ENCODE data around the gene MAP3K21. TPM values are rescaled to one million over a fixed set of nuclear protein-coding genes. Genes with fewer than 3 reads are reported as not detected.

The MAP3K21 gene
- total RNA-seq, 4 donors from 2014 or later = 0.19 to 1.9 (median 1.1) TPM

DNA sequence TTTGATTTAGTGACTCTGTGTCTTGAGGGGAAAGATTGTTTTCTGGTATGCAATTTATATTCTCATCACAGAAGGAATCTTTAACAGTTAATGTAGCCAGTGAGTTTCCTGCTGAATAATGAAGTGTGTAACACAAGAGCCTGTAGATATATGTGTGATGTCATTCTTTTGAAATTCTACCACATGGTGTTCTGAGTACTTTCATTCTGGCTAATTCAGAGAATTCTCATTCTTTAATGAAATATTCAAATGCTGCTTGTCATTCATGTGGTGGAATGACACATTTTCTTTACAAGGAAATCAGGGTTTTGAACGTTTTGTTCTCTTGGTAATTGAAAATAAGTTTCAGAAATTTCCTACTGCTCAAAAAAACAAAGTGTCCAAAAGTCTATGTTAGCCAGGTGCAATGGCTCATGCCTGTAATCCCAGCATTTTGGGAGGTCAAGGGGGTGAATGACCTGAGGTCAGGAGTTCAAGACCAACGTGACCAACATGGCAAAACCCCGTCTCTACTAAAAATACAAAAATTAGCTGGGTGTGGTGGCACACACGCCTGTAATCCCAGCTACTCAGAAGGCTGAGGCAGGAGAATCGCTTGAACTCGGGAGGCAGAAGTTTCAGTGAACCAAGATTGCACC lies 79.6 kb downstream of the MAP3K21 start:
- TF ChIP-seq, protein P1, sequence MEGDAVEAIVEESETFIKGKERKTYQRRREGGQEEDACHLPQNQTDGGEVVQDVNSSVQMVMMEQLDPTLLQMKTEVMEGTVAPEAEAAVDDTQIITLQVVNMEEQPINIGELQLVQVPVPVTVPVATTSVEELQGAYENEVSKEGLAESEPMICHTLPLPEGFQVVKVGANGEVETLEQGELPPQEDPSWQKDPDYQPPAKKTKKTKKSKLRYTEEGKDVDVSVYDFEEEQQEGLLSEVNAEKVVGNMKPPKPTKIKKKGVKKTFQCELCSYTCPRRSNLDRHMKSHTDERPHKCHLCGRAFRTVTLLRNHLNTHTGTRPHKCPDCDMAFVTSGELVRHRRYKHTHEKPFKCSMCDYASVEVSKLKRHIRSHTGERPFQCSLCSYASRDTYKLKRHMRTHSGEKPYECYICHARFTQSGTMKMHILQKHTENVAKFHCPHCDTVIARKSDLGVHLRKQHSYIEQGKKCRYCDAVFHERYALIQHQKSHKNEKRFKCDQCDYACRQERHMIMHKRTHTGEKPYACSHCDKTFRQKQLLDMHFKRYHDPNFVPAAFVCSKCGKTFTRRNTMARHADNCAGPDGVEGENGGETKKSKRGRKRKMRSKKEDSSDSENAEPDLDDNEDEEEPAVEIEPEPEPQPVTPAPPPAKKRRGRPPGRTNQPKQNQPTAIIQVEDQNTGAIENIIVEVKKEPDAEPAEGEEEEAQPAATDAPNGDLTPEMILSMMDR (IDR thresholded peaks at IDR 0.05; ENCODE audit: low read depth) = no peak

DNA sequence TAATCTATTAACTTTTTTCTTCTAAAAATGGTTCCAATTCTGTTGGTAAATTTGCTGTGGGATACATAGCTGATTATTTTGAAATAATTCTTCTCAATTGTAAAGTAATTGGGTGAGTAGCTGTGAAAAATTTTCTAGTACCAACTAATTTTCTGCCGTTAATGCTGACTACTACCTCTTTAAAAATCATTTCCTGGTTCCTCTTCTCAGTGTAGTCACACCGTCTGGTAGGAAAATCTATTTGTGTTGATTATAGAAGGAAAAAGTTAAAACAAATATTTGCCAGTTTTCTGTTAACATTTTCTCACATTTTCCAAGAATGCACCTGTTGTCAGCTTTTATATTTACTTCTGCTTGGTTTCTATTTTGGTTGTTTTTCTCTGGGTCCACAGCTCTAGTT lies 82.0 kb downstream of the MAP3K21 start:
- TF ChIP-seq, protein P1 (IDR thresholded peaks at IDR 0.05; ENCODE audit: low read depth) = no peak

DNA sequence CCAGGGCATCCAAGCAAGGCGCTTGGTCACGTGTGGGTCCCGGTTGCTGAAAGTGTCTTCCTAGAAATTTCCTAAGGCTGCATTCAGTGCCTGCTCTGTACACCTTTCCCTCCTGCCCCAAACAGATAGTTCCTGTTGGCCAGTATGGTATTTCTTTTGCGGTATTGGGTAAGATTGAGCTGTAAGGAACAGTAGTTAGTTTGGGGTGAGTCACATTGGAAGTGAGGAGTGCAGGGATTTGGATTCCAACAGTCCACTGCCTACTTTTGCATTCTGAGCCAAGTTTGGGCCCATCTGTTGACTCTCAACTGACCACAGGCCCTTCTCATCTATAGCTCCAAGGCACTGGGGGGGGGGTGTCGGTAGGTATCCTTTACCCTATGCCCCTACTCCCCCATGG lies 83.4 kb downstream of the MAP3K21 start:
- TF ChIP-seq, protein P1 (IDR thresholded peaks at IDR 0.05; ENCODE audit: low read depth) = no peak

DNA sequence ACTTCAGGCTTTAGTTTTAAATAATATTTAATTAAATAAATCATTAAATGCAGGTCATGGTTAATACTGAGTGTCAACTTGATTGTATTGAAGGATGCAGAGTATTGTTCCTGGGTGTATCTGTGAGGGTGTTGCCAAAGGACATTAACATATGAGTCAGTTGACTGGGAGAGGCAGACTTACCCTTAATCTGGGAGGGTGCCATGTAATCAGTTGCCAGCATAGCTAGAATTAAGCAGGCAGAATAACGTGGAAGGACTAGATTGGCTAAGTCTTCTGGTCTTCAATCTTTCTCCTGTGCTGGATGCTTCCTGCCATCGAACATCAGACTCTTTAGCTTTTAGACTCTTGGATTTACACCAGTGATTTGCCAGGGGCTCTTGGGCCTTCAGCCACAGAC lies 85.3 kb downstream of the MAP3K21 start:
- TF ChIP-seq, protein P1 (IDR thresholded peaks at IDR 0.05; ENCODE audit: low read depth) = no peak

GRCh38 chr1:233421293-233421692 lies 93.8 kb downstream of the MAP3K21 start:
- TF ChIP-seq, protein P1 (IDR thresholded peaks at IDR 0.05; ENCODE audit: low read depth) = no peak

DNA sequence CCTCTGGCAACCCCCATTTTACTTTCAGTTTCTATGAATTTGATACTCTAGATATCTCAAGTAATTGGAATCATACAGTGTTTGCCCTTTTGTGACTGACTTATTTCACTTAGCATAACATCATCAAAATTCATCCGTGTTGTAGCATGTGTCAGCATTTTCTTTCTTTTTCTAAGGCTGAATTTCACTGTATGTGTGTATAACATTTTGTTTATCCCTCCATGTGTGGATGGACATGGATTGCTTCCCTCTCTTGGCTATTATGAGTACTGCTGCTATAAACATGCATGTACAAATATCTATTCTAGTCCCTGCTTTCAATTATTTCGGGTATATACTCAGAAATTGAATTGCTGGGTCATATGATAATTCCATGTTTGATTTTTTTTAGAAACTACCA lies 97.3 kb downstream of the MAP3K21 start:
- TF ChIP-seq, protein P1 (IDR thresholded peaks at IDR 0.05; ENCODE audit: low read depth) = no peak

DNA sequence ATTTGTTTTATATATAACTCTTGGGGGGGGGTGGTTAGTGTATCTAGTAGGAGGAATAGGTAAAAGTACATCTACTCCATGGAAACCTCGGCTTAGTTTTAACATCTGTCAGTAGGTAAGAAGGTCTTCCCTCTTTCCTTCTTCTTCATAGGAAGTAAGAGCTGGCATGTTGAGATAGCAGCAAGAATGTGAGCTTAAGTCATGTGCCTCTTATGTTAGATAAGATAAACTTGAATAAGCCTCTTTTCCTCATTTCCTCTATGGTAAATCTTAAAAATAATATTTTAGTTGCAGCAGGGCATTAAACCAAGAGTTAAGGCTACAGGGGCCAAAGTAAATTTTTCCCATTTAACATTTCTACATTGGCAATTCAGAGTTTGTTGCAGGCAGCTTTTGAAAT lies 100.4 kb downstream of the MAP3K21 start:
- TF ChIP-seq, protein P1 (IDR thresholded peaks at IDR 0.05; ENCODE audit: low read depth) = no peak

All from subcutaneous adipose tissue (tissue), 4 donors.